SH-SY5Y (cell line): ENCODE results near the gene TNFRSF19.

Experiments used
- GATA2 ChIP-seq: IDR thresholded peaks from 2 replicates; pipeline ENCODE4 v1.6.1; 2011; ENCODE audit warnings: mild to moderate bottlenecking, low read depth, low read length
- GATA3 ChIP-seq: IDR thresholded peaks from 2 replicates; pipeline ENCODE4 v1.6.1; 2011; ENCODE audit warnings: low read depth, mild to moderate bottlenecking, low read length, moderate library complexity

The TNFRSF19 gene

GRCh38 chr13:23656637-23657371 lies 86.6 kb downstream of the TNFRSF19 start:
- TF ChIP-seq GATA2 = peak; percentile 86
- TF ChIP-seq GATA3 = peak; percentile 87

GRCh38 chr13:23658929-23659541 lies 88.8 kb downstream of the TNFRSF19 start:
- TF ChIP-seq GATA2 (no peak), GATA3 (no peak)

GRCh38 chr13:23660249-23660648 lies 90.0 kb downstream of the TNFRSF19 start:
- no peak for TF ChIP-seq GATA3
- TF ChIP-seq GATA2 = no peak

GRCh38 chr13:23666582-23666981 lies 96.4 kb downstream of the TNFRSF19 start:
- no peak for TF ChIP-seq GATA3
- no peak for TF ChIP-seq GATA2

GRCh38 chr13:23667750-23668149 lies 97.5 kb downstream of the TNFRSF19 start:
- TF ChIP-seq GATA3 (no peak), GATA2 (no peak)

- TF ChIP-seq GATA3 (no peak), GATA2 (no peak)
Measured at GRCh38 chr13:23668562-23668961, 98.3 kb downstream of the TNFRSF19 start.

- TF ChIP-seq GATA2 (no peak), GATA3 (no peak)
Measured at GRCh38 chr13:23670793-23671192, 100.6 kb downstream of the TNFRSF19 start.

GRCh38 chr13:23671377-23671776 lies 101.2 kb downstream of the TNFRSF19 start:
- TF ChIP-seq GATA3 = no peak
- no peak for TF ChIP-seq GATA2

- TF ChIP-seq GATA3 = no peak
Measured at GRCh38 chr13:23671897-23672296, 101.7 kb downstream of the TNFRSF19 start.

GRCh38 chr13:23672616-23673015 lies 102.4 kb downstream of the TNFRSF19 start:
- TF ChIP-seq GATA3 (no peak), GATA2 (no peak)

GRCh38 chr13:23673354-23673753 lies 103.1 kb downstream of the TNFRSF19 start:
- TF ChIP-seq GATA2 = no peak

GRCh38 chr13:23673867-23674605 lies 103.8 kb downstream of the TNFRSF19 start:
- TF ChIP-seq GATA2 = no peak
- TF ChIP-seq GATA3 = no peak

GRCh38 chr13:23674795-23675640 lies 104.8 kb downstream of the TNFRSF19 start:
- no peak for TF ChIP-seq GATA2

GRCh38 chr13:23678795-23679194 lies 108.6 kb downstream of the TNFRSF19 start:
- TF ChIP-seq GATA3 = no peak
- TF ChIP-seq GATA2 = no peak

- TF ChIP-seq GATA2 = no peak
- no peak for TF ChIP-seq GATA3
Measured at GRCh38 chr13:23679220-23679619, 109.0 kb downstream of the TNFRSF19 start.
